H9 (cell line): ENCODE data around the gene ACACB. TPM values are rescaled to one million over a fixed set of nuclear protein-coding genes. Genes with fewer than 3 reads are reported as not detected.

Source experiments
- DNase-seq: peaks from one replicate; pipeline ENCODE4 v3.0.0-alpha.2; 2017
- H2AFZ ChIP-seq: one replicate; pipeline ENCODE4 v1.6.1; 2013; ENCODE audit warnings: mild to moderate bottlenecking, low read length, control low read depth, moderate library complexity
- H2AK5ac ChIP-seq: 2 replicates; pipeline ENCODE4 v1.6.1; 2013; ENCODE audit warnings: low read length, control low read depth, mixed read lengths; ENCODE audit not compliant: insufficient read length
- H2BK120ac ChIP-seq: one replicate; pipeline ENCODE4 v1.6.1; 2013; ENCODE audit warnings: low read depth, mild to moderate bottlenecking, low read length, control low read depth, inconsistent platforms; ENCODE audit not compliant: poor library complexity, severe bottlenecking
- H2BK12ac ChIP-seq: 2 replicates; pipeline ENCODE4 v1.6.1; 2013; ENCODE audit warnings: low read length, control low read depth, mixed read lengths, low read depth; ENCODE audit not compliant: insufficient read length
- H2BK15ac ChIP-seq: 2 replicates; pipeline ENCODE4 v1.6.1; 2013; ENCODE audit warnings: low read depth, low read length, control low read depth
- H2BK20ac ChIP-seq: one replicate; pipeline ENCODE4 v1.6.1; 2013; ENCODE audit warnings: low read depth, mild to moderate bottlenecking, low read length, control low read depth, inconsistent platforms; ENCODE audit not compliant: poor library complexity, severe bottlenecking
- H2BK5ac ChIP-seq: 2 replicates; pipeline ENCODE4 v1.6.1; 2013; ENCODE audit warnings: low read length, control low read depth, mixed read lengths; ENCODE audit not compliant: insufficient read length
- H3K14ac ChIP-seq: 2 replicates; pipeline ENCODE4 v1.6.1; 2013; ENCODE audit warnings: low read length, control low read depth; ENCODE audit not compliant: insufficient read depth
- H3K18ac ChIP-seq: 2 replicates; pipeline ENCODE4 v1.6.1; 2013; ENCODE audit warnings: low read depth, mild to moderate bottlenecking, mixed read lengths, low read length, control low read depth; ENCODE audit not compliant: insufficient read length
- H3K23ac ChIP-seq: 2 replicates; pipeline ENCODE4 v1.6.1; 2013; ENCODE audit warnings: low read length, control low read depth, mixed read lengths, low read depth; ENCODE audit not compliant: insufficient read length
- H3K23me2 ChIP-seq: 2 replicates; pipeline ENCODE4 v1.6.1; 2013; ENCODE audit warnings: low read depth, mild to moderate bottlenecking, mixed read lengths, low read length, control low read depth; ENCODE audit not compliant: insufficient read length, poor library complexity, severe bottlenecking
- H3K27ac ChIP-seq: 2 replicates; pipeline ENCODE4 v1.5.1; 2013; ENCODE audit warnings: low read length, control low read depth, mixed read lengths, low read depth; ENCODE audit not compliant: insufficient read length
- H3K27me3 ChIP-seq: 2 replicates; pipeline ENCODE4 v1.6.1; 2013; ENCODE audit warnings: low read length, control low read depth, inconsistent platforms; ENCODE audit not compliant: insufficient read depth
- H3K4ac ChIP-seq: 2 replicates; pipeline ENCODE4 v1.6.1; 2013; ENCODE audit warnings: low read depth, mild to moderate bottlenecking, control low read depth, inconsistent platforms, low read length, moderate library complexity
- H3K4me1 ChIP-seq: 2 replicates; pipeline ENCODE4 v1.6.1; 2013; ENCODE audit warnings: low read length, control low read depth, inconsistent platforms; ENCODE audit not compliant: insufficient read depth
- H3K4me2 ChIP-seq: 2 replicates; pipeline ENCODE4 v1.6.1; 2013; ENCODE audit warnings: low read length, control low read depth, mixed read lengths; ENCODE audit not compliant: insufficient read length, insufficient read depth
- H3K56ac ChIP-seq: 2 replicates; pipeline ENCODE4 v1.6.1; 2013; ENCODE audit warnings: low read depth, mild to moderate bottlenecking, mixed read lengths, low read length, control low read depth; ENCODE audit not compliant: insufficient read length
- H3K79me1 ChIP-seq: 2 replicates; pipeline ENCODE4 v1.6.1; 2013; ENCODE audit warnings: low read depth, mild to moderate bottlenecking, moderate library complexity, low read length, control low read depth, inconsistent platforms; ENCODE audit not compliant: insufficient read depth, poor library complexity, severe bottlenecking
- H3K79me2 ChIP-seq: 2 replicates; pipeline ENCODE4 v1.6.1; 2013; ENCODE audit warnings: low read length, control low read depth, inconsistent platforms; ENCODE audit not compliant: insufficient read depth
- H3K9ac ChIP-seq: 2 replicates; pipeline ENCODE4 v1.6.1; 2013; ENCODE audit warnings: low read length, control low read depth, mixed read lengths; ENCODE audit not compliant: insufficient read length; ENCODE audit errors: extremely low read depth
- H3K9me3 ChIP-seq: one replicate; pipeline ENCODE4 v1.6.1; 2013; ENCODE audit warnings: low read depth, low read length, inconsistent platforms; ENCODE audit not compliant: control insufficient read depth
- H3T11ph ChIP-seq: one replicate; pipeline ENCODE4 v1.6.1; 2013; ENCODE audit warnings: mild to moderate bottlenecking, low read length, control low read depth, inconsistent platforms
- H4K20me1 ChIP-seq: one replicate; pipeline ENCODE4 v1.6.1; 2013; ENCODE audit not compliant: control insufficient read depth, insufficient read length, insufficient read depth
- H4K5ac ChIP-seq: 2 replicates; pipeline ENCODE4 v1.6.1; 2013; ENCODE audit warnings: low read depth, mild to moderate bottlenecking, mixed read lengths, low read length, control low read depth; ENCODE audit not compliant: insufficient read length
- H4K8ac ChIP-seq: replicated peaks from 2 replicates; pipeline ENCODE4 v1.6.1; 2013; ENCODE audit warnings: low read length, control low read depth, mixed read lengths, low read depth; ENCODE audit not compliant: insufficient read length
- H4K91ac ChIP-seq: 2 replicates; pipeline ENCODE4 v1.6.1; 2013; ENCODE audit warnings: low read depth, mild to moderate bottlenecking, moderate library complexity, mixed read lengths, low read length, control low read depth; ENCODE audit not compliant: insufficient read length
- H3K27ac Mint-ChIP-seq, 3 experiments: 2 replicates in 2 of 3; 3 replicates in 1 of 3; pipeline ENCODE4 v1.8.0; 2020 to 2021; ENCODE audit warnings: mixed read lengths in 3 of 3, mild to moderate bottlenecking in 1 of 3, moderate library complexity in 1 of 3
- H3K27me3 Mint-ChIP-seq: 2 replicates; pipeline ENCODE4 v1.8.0; 2021; ENCODE audit warnings: low read depth, mild to moderate bottlenecking, moderate library complexity, mixed read lengths
- H3K36me3 Mint-ChIP-seq, 3 experiments: 2 replicates in 2 of 3; 3 replicates in 1 of 3; pipeline ENCODE4 v1.8.0; 2020 to 2021; ENCODE audit warnings: low read depth in 3 of 3, mixed read lengths in 3 of 3; ENCODE audit not compliant: insufficient read depth in 1 of 3
- H3K4me1 Mint-ChIP-seq, 2 experiments: 2 replicates each; pipeline ENCODE4 v1.8.0; 2020; ENCODE audit warnings: mixed read lengths in 2 of 2
- H3K4me3 Mint-ChIP-seq, 2 experiments: 2 replicates in 1 of 2; 3 replicates in 1 of 2; pipeline ENCODE4 v1.8.0; 2020 to 2021; ENCODE audit warnings: mild to moderate bottlenecking in 2 of 2, mixed read lengths in 2 of 2, moderate library complexity in 1 of 2
- H3K9me3 Mint-ChIP-seq, 2 experiments: 2 replicates in 1 of 2; 3 replicates in 1 of 2; pipeline ENCODE4 v1.8.0; 2020; ENCODE audit warnings: mild to moderate bottlenecking in 2 of 2, mixed read lengths in 2 of 2, moderate library complexity in 1 of 2
- WGBS: extraction: QIAGEN DNeasy Blood & Tissue Kit; methylation state at CpG from one replicate; pipeline ENCODE4 v1.1.7; 2013; ENCODE audit warnings: missing lambda C conversion rate, low lambda C conversion rate, mixed read lengths; ENCODE audit not compliant: insufficient read length; ENCODE audit errors: extremely low coverage; 5-methylcytosine and 5-hydroxymethylcytosine counted together
- total RNA-seq: library from RNA; stranded (reverse); gene quantifications from 2 replicates; pipeline ENCODE4 v1.2.1, GENCODE V29; 2021
- TF ChIP-seq, protein P1 (sequence below): fragments of 200-600 bp; sonication (generic); conservative IDR thresholded peaks from 3 replicates; pipeline ENCODE4 v1.8.0; 2021; ENCODE audit warnings: antibody characterized with exemption, mild to moderate bottlenecking

Gene ACACB
- total RNA-seq, 1 experiment from 2014 or later, result 14.2 TPM

DNA sequence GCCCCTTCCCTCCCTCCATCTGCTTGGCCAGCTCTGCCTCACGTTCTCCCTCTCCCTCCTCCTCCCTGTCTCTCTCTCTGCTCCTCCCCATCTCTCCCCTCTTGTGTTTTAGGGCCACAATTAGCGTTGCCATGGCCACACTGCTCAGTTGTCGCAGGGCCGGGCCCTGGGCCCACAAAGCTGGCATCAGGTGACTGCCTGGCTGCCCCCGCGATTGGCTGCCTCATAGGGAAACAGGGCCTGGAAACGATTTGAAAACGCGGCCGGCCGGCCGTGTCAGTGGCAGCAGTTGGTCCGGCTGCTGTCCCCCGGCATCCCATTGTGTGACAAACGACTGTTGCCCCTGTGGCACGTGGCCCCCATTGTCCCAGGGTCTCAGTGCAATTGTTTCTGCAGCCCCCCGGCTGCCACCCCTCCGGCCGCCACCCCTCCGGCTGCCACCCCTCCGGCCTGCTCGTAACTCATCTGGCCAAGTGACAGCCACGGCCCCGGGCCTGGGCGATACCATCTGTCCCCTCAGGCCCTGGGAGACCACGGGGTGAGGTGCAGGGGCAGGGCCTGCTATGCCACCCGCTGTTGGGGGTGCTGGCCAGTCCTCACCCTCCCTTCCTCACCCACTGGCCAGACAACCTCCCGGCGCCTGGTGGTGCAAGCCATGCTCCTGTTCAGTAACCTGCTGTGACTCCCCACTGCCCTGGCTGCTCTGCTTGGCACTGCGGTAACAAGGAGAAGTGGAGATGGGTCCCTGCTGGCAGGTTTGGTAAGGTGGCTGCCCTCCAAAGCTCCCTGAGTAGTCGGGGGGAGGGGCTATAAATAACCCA, 175.3 kb downstream of the ACACB start:
- Histone ChIP-seq H3K9me3 (no peaks in the 10 kb centered on the region), H3K4ac (peak overlapping the region; percentile 93; the same call in 1 of the 2 replicates), H3K27ac (no peak overlapping the region), H3K79me1 (no peaks in the 10 kb centered on the region), H2BK20ac (peak overlapping the region; percentile 84), H2BK12ac (peak overlapping the region; percentile 91), H3T11ph (no peak overlapping the region), H4K91ac (no peak overlapping the region), H4K8ac (no peak overlapping the region), H3K23me2 (peaks cover 3% of the 10 kb centered on the region), H3K56ac (no peak overlapping the region), H3K79me2 (no peaks in the 10 kb centered on the region), H2BK120ac (peak overlapping the region; percentile 91), H3K9ac (no peak overlapping the region), H3K4me2 (peak overlapping the region; percentile 12), H3K27me3 (no peaks in the 10 kb centered on the region), H4K5ac (peak overlapping the region; percentile 60), H2BK15ac (0 out of 2 replicates have a peak overlapping the region, but pooled peaks have one; percentile 1), H3K23ac (no peak overlapping the region), H2AFZ (no peak overlapping the region), H2BK5ac (no peak overlapping the region), H3K14ac (peak overlapping the region; percentile 91), H3K18ac (peak overlapping the region; percentile 98), H2AK5ac (no peak overlapping the region), H3K4me1 (peaks cover 4% of the 10 kb centered on the region; the same call in 1 of the 2 replicates), H4K20me1 (no peaks in the 10 kb centered on the region)
- H3K4me3 Mint-ChIP-seq, result peak overlapping the region in 1 of 2 experiments; percentile 58; a peak in 2 of 5 replicates
- no peaks in the 10 kb centered on the region for H3K36me3 Mint-ChIP-seq
- peaks cover 3% of the 10 kb centered on the region for H3K27me3 Mint-ChIP-seq
- H3K9me3 Mint-ChIP-seq, result no peaks in the 10 kb centered on the region
- no CpG with 5 or more reads among the region's 31 CpGs for WGBS
- peaks cover 8 to 29% of the 10 kb centered on the region in 2 experiments for H3K4me1 Mint-ChIP-seq
- TF ChIP-seq, protein P1, sequence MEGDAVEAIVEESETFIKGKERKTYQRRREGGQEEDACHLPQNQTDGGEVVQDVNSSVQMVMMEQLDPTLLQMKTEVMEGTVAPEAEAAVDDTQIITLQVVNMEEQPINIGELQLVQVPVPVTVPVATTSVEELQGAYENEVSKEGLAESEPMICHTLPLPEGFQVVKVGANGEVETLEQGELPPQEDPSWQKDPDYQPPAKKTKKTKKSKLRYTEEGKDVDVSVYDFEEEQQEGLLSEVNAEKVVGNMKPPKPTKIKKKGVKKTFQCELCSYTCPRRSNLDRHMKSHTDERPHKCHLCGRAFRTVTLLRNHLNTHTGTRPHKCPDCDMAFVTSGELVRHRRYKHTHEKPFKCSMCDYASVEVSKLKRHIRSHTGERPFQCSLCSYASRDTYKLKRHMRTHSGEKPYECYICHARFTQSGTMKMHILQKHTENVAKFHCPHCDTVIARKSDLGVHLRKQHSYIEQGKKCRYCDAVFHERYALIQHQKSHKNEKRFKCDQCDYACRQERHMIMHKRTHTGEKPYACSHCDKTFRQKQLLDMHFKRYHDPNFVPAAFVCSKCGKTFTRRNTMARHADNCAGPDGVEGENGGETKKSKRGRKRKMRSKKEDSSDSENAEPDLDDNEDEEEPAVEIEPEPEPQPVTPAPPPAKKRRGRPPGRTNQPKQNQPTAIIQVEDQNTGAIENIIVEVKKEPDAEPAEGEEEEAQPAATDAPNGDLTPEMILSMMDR, result no peak
- DNase-seq, result peak; percentile 97
- no peak overlapping the region for H3K27ac Mint-ChIP-seq
